Astrocyte of the spinal cord (primary cell): Measurements from ENCODE around the gene SLX9.
A peak's percentile ranks its signal among the peaks of the same experiment; 100 is the strongest.

Source experiments
- DNase-seq: peaks from one replicate; pipeline ENCODE4 v3.0.0; 2011; ENCODE audit warnings: low read depth, low spot score
- H3K4me3 ChIP-seq: 2 replicates; pipeline ENCODE4 v1.5.1; 2011; ENCODE audit warnings: low read depth, mild to moderate bottlenecking, low read length, moderate library complexity
- in situ Hi-C: cut with HindIII; loops from 2 replicates; pipeline ENCODE4 v1.10.0; 2017; ENCODE audit warnings: low sequenced_read_pairs
- TF ChIP-seq, protein P1 (sequence below): IDR thresholded peaks from 2 replicates; pipeline ENCODE4 v1.5.1; 2012; ENCODE audit warnings: low read depth, mild to moderate bottlenecking, low read length, inconsistent platforms

Gene SLX9

DNA sequence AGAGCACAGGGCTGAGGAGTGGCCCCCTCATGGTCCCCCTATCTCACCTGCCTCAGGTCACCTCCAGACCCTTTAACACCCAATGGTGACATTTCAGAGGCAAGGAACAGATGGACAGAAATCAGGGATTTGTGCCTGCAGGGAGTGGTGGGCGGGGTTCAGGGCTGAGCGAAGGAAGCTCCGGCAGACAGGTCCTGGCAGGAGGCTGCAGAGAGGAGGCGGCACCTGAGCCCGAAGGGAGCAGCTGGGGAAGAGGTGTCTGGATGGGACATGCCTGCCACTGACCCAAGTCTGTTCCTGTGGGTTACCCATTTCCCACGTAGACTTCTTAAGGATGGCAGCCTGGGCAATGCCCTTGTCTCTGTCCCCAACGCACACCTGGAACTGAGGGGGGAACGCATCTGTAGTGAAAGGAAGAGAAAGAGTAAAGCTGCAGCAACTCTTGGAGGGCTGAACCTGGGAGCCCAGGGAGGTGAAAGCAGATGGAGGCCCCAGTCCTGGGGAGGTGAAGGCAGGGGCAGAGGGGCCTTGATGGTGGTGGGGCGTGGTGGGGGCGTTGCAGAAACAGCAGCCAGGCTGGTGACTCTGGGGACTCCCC lies 72.9 kb downstream of the SLX9 start:
- H3K4me3 ChIP-seq: no peak overlapping the region
- TF ChIP-seq, protein P1, sequence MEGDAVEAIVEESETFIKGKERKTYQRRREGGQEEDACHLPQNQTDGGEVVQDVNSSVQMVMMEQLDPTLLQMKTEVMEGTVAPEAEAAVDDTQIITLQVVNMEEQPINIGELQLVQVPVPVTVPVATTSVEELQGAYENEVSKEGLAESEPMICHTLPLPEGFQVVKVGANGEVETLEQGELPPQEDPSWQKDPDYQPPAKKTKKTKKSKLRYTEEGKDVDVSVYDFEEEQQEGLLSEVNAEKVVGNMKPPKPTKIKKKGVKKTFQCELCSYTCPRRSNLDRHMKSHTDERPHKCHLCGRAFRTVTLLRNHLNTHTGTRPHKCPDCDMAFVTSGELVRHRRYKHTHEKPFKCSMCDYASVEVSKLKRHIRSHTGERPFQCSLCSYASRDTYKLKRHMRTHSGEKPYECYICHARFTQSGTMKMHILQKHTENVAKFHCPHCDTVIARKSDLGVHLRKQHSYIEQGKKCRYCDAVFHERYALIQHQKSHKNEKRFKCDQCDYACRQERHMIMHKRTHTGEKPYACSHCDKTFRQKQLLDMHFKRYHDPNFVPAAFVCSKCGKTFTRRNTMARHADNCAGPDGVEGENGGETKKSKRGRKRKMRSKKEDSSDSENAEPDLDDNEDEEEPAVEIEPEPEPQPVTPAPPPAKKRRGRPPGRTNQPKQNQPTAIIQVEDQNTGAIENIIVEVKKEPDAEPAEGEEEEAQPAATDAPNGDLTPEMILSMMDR: peak; percentile 0
- in situ Hi-C loops: no loop called here
- DNase-seq: no peak

DNA sequence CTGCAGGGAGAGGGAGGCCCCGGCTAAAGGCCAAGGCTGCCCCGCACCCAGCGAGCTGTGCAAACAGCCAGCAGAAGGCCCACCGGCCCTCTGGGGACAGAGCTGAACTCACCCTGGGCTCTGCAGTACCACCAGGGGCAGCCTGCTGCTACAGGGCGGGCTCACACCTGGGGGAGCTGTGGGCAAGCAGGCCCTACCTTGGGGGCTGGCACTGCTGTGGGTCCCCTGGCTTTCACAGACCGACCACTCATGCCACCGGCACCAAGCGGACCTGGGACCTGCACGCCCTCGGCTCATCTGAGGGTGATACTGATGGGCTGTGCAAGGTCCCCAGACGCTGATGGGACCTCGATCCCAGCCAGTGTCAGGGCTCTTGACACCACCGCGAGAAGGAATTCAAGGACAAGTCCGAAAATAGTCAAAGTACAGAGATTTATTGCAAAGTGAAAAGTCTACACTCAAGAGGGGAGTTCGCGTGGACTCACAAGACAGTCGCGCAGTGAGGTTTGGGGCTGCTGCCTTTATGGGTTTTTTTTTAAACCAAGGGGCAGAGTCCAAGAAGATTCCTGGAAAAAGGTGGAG lies 73.5 kb downstream of the SLX9 start:
- H3K4me3 ChIP-seq: no peak overlapping the region
- no peak for DNase-seq
- in situ Hi-C loops: no loop called here
- TF ChIP-seq, protein P1: peak; percentile 10

DNA sequence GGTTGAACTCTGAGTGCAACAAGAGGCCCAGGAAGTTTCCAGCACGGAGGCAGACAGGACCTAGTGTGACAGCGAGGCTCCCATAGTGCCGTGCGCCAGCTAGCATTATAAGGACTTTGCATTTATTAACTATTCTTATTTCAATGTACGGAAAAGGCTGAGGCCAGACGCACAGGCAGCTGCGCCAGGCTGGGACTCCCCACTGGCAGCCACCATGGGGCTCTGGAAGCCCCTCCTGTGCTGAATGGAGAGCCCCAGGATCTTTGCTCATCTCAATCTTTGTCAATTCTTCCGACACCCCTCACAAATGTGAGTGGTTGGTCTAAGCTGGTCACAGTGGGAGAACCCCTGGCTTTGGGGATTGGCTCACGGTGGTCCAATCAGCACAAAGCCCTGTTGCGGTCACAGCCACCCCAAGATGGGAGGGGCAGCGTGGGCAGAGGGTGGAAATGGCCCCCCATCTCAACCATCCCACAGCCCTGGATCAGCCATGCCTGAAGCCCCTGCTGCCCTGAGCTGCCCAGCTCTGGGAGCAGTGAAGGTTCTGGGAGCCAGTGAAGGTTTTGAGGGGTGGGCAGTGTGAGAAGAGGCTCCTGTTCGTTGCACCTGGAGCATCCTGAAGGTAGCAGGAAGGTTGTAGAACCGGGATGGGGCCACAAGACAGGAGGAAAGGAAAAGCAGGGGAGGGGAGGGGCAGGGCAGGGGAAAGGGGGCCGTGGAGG lies 75.1 kb downstream of the SLX9 start:
- TF ChIP-seq, protein P1: no peak
- no peak for DNase-seq
- in situ Hi-C loops: no loop called here
- no peak overlapping the region for H3K4me3 ChIP-seq

DNA sequence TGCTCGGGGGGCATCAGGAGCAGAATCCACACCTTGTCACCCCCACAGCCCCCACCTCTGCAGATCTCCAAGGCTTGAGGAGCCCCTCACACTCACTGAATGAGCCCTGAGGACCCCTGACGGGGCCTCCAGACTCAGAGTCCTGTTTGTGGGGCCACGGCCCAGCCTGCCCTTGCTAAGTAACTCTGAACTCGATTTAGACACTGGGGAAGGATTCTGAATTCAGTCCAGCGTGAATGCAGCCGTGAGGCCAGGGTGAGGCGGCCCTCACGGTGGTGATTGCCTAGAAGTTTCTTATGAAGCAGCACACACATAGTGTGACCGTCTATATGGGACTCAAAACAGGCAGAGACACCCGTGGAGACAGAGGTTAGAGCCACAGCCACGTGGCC lies 75.6 kb downstream of the SLX9 start:
- no peak overlapping the region for H3K4me3 ChIP-seq
- TF ChIP-seq, protein P1: no peak
- no peak for DNase-seq
- in situ Hi-C loops: no loop called here

DNA sequence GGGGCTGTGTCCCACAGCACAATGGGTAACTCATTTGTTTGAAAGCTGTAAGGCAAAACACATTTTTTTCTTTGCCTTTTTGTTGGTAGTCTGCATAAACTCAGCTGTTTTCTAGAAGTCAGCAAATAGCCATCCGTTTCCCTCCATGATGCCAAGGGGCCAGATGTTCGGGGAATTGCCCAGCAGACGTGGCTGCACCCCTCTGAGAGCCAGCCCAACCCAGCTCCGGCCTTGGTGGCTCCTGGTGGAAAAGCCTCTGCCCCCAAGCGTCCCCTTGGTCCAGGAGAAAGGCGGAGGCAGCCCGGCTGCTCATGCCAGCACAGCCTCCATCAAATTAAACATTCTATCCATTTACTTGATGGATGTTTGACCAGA lies 76.2 kb downstream of the SLX9 start:
- in situ Hi-C loops: no loop called here
- no peak overlapping the region for H3K4me3 ChIP-seq
- TF ChIP-seq, protein P1: no peak
- DNase-seq: no peak

DNA sequence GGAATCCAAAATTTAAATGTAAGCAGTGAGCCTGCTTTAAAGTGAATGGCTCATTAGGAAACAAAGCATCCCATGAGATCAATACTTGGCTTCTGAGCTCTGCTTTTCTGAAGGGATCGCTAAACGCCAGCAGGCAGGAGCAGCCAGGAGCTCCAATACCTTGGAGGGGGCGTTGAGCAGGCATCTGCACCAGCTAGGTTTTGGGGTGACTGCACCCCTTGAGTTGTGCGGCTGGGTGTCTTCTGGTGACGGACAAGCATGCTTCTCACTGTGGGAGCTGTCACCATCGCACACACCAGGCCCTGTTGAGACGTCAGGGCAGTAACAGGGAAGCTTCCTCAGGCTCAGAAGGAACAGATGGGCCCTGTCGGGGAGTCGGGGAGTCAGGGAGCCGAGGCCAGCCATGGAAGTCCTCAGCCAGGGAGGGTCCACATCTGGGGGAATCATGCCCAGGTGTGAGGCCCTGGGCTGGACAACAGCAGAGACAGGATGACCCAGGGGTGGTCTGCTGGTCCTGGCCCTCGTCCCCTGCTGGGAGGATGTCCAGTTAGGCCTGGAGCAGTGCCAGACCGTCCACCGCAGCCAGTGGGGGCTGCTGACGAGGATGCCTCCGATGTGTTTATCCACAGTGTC lies 76.7 kb downstream of the SLX9 start:
- no peak overlapping the region for H3K4me3 ChIP-seq
- TF ChIP-seq, protein P1: no peak
- in situ Hi-C loops: no loop called here
- no peak for DNase-seq
